Stimulated activated naive CD8-positive, alpha-beta T cell treated with anti-CD3 and anti-CD28 coated beads, Interleukin-15, amount 100 ng/mL, for 72 hours (primary cell): ENCODE results near the gene RNF181.
"Not testable (repeated sequence)": the region's sequence is repeated elsewhere in the genome, so short reads cannot be mapped to it uniquely, and the experiment has no call there.

Experiments
- ATAC-seq: fragments of 150-1000 bp; cut with Tn5 transposase; 2 replicates; pipeline ENCODE4 v1.10.0; 2021; ENCODE audit warnings: mild to moderate bottlenecking, moderate library complexity
- DNase-seq, 2 donors: peaks; one replicate each; pipeline ENCODE4 v3.0.0; 2021 to 2022
- H3K27ac Mint-ChIP-seq, 2 donors: one replicate each; pipeline ENCODE4 v1.8.0; 2022; ENCODE audit warnings: mild to moderate bottlenecking in 2 of 2, mixed read lengths in 2 of 2, moderate library complexity in 2 of 2
- H3K27me3 Mint-ChIP-seq: one replicate; pipeline ENCODE4 v1.8.0; 2022; ENCODE audit warnings: mixed read lengths
- H3K4me1 Mint-ChIP-seq: one replicate; pipeline ENCODE4 v1.8.0; 2022; ENCODE audit warnings: mild to moderate bottlenecking, mixed read lengths
- H3K4me3 Mint-ChIP-seq, 2 donors: one replicate each; pipeline ENCODE4 v1.8.0; 2022; ENCODE audit warnings: mild to moderate bottlenecking in 2 of 2, mixed read lengths in 2 of 2, moderate library complexity in 1 of 2
- H3K9me3 Mint-ChIP-seq, 2 donors: one replicate each; pipeline ENCODE4 v1.8.0; 2022; ENCODE audit warnings: mixed read lengths in 2 of 2

Gene RNF181

DNA sequence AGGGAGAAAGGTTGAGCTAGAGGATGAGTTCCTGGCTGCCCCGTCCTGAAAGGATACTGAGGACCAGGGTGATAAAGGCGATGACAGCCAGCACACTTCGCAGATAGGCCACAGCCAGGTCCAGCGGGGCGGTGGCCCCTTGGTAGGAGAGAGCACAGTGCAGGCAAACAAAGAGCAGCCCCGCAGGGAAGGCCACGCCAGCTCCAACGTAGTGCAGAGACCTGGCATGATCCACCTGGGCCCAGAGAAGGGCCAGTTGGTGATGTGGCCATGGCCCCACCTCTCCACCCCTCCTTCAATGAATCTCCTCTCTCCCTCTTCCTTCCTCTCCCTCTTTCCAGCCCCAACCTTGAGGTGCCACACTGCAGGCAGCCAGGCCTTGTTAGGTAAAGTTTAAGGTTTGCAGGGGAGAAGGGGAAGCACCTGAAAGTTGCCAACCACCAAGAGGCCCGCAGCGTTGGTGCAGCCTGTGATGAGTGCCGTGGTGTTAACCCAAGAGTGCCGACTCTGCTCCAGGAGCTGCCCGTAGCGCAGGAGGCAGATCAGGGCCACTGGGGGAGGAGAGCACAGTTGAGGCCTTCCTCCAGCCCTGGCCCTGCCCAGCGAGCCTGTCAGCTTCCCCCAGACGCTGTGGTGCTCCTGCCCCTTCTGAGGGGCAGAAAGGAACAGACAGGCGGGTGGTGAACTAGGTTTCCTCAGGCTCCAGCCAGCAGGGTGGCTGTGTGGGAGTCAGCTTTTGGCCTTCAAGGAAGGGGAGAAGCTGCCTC lies 4.1 kb downstream of the RNF181 start:
- H3K27ac Mint-ChIP-seq = peak overlapping the region in 1 of 2 donors; percentile 74
- no peaks in the 10 kb centered on the region for H3K9me3 Mint-ChIP-seq
- H3K4me3 Mint-ChIP-seq = no peak overlapping the region
- ATAC-seq (no peak), DNase-seq (no peak)
- H3K4me1 Mint-ChIP-seq = peaks cover 75% of the 10 kb centered on the region
- H3K27me3 Mint-ChIP-seq = no peaks in the 10 kb centered on the region

DNA sequence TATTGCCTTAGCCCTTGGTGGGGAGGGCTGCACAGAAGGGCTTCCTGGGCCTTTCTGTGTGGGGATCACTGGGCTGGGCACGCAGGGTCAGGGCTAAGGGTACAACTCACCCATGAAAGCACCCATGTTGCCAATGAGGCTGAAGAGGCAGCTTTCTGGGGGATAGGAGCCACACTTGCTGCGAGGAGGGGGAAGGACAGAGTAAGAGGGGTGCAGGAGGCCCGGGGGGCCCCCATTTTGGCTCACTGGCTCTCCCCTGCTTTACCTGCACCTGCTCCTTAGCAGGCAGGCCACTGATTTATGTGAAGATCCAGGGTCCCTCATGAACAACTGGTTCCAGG lies 4.7 kb downstream of the RNF181 start:
- DNase-seq = no peak
- H3K4me1 Mint-ChIP-seq = peaks cover 73% of the 10 kb centered on the region
- H3K9me3 Mint-ChIP-seq = no peaks in the 10 kb centered on the region
- H3K27me3 Mint-ChIP-seq = no peaks in the 10 kb centered on the region
- no peak overlapping the region for H3K4me3 Mint-ChIP-seq
- peak overlapping the region in 1 of 2 donors; percentile 48 for H3K27ac Mint-ChIP-seq
- no peak for ATAC-seq

DNA sequence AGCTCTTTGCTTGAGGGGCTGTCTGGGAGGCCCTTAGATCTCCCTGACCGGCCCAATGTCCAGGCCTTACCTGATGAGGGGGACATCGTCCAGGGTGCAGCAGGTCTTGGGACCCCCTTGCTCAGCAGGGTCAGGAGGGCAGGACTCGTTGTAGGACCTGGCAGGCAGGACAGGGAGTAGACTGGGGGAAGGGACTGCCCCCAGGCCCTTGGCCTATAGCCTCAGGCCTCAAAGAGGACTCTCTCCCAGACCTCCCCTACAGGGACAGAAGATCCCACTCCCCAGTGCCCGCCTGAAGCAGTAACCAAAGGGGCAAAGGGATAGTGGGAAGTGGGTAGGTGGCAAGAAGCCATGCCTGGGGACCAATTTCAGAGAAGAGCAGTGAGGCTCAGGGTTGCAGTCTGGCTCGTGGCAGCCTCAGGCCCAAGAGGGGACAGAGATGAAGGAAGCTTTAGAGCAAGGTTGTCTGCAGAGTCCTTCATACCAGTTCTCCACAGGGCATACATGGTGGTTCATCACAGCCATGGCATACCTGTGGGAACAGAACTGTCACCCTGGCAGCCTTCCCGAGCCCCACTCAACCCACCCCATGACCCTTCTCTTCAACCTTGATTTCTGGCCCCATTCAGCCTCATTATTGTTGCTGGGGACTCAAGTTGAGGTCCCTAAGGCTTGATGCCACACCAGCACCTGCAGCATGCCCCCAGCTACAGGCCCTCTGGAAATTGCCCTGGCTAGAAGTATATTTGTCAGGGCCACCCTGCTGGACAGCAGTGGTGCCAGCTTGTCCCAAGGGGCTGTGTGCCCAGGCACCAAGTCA lies 5.6 kb downstream of the RNF181 start:
- no peaks in the 10 kb centered on the region for H3K9me3 Mint-ChIP-seq

DNA sequence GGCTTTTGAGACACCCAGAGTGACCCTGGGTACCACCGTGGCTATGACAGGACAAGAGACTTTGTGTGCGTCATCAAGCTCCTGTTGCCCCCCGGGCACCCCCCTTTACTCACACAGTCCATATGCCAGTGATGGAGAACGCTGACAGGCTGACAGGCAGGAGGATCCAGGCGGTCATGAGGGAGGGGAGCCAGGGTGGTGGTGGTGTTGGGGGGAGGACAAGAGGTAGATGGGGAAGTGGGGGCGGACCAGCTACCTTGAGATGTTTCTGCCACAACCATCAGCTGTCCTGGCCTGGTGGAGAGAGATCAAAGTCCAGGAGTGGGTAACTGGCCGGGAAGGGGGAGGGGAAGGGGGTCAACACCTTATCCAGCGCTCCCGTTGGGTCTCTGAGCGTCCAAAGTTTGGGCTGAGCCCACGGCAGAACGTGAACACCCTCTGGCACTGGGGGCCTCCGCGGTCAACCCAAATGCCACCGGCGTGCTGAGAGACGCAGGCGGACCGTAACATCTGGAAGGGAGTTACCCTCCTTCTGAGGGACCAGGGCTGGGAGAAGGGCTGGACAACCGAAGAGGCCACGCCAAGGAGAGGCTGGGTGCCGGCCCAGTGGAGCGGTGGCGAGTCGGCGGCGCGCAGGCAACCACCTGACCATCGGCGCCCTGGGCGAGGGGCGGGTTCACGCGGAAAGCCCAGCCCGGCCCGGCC lies 6.4 kb downstream of the RNF181 start:
- Mint-ChIP-seq H3K9me3 (no peaks in the 10 kb centered on the region), H3K27me3 (no peaks in the 10 kb centered on the region), H3K27ac (peak overlapping the region; percentile 46 to 87), H3K4me3 (peak overlapping the region; percentile 81 to 88), H3K4me1 (peaks cover 59% of the 10 kb centered on the region)
- no peak for DNase-seq
- ATAC-seq = peak; percentile 27

More for the DNA sequence above, 5.6 kb downstream of the RNF181 start:
- peak overlapping the region; percentile 81 to 88 for H3K4me3 Mint-ChIP-seq
- ATAC-seq (no peak), DNase-seq (no peak)
- peak overlapping the region in 1 of 2 donors; percentile 87 for H3K27ac Mint-ChIP-seq
- no peaks in the 10 kb centered on the region for H3K27me3 Mint-ChIP-seq
- peaks cover 66% of the 10 kb centered on the region for H3K4me1 Mint-ChIP-seq

DNA sequence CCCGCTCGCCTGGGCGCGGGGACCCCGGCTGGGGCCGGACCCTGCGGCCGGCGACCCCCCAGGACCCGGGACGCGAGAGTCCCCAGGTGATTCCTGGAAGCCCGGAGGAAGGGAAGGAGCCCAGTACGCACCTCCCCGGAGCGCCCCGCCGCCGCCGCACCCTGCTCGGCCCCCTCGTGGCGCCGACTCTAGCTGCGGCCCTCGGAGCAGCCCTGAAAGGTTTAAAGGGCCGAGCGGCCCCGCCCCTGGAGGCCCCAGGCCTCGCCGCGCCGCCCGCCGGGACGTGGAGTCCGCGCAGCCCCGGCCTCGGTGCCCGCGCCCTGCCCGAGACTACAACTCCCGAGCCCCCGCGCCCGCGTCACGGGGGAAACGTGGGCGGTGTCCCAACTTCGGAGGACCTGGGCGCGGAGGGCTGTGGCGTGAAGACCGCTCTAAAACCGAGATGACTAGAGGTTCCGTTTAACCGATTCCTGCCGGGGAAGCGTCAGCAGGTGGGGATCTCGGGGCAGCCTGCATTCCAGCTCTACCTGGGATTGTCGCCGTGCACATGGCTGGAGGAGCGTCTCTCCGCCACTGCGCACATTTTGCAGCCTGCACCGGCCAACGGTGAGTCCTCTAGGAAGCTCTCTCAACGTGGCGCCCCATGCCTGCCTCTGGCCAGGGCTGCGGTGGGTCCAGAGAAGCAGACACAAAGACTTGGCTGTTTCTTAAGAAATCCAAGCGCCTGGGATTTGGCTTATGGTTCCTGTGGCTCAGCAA lies 7.1 kb downstream of the RNF181 start, which contains the start of gene TMEM150A:
Gene TMEM150A, minus strand, starts transcription at position 223 of the 759 bp plus-strand sequence. CDS start 750 bp downstream, outside the sequence.
- peak; percentile 86 to 87 for DNase-seq
- H3K27me3 Mint-ChIP-seq = no peaks in the 10 kb centered on the region
- H3K27ac Mint-ChIP-seq = peak within 1 kb of the TSS; percentile 70 to 87

DNA sequence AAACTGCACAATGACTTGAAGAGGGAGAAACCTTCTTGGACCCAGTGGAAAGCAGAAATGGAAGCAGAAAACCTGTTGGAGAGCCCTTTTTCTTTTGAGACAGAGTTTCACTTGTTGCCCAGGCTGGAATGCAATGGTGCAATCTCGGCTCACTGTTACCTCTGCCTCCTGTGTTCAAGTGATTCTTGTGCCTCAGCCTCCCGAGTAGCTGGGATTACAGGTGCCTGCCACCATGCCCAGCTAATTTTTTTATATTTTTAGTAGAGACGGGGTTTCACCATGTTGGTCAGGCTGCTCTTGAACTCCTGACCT lies 8.5 kb downstream of the RNF181 start:
- not testable (repeated sequence) for H3K9me3 Mint-ChIP-seq, H3K27ac Mint-ChIP-seq, ATAC-seq, H3K27me3 Mint-ChIP-seq, DNase-seq
- Mint-ChIP-seq H3K4me1 (peaks cover 55% of the 10 kb centered on the region), H3K4me3 (peak overlapping the region; percentile 85 to 92)

More for the DNA sequence above, 7.1 kb downstream of the RNF181 start, which contains the start of gene TMEM150A:
- Mint-ChIP-seq H3K4me1 (peaks cover 52% of the 10 kb centered on the region), H3K4me3 (peak within 1 kb of the TSS; percentile 88 to 92), H3K9me3 (no peaks in the 10 kb centered on the region)
- ATAC-seq = peak; percentile 95

DNA sequence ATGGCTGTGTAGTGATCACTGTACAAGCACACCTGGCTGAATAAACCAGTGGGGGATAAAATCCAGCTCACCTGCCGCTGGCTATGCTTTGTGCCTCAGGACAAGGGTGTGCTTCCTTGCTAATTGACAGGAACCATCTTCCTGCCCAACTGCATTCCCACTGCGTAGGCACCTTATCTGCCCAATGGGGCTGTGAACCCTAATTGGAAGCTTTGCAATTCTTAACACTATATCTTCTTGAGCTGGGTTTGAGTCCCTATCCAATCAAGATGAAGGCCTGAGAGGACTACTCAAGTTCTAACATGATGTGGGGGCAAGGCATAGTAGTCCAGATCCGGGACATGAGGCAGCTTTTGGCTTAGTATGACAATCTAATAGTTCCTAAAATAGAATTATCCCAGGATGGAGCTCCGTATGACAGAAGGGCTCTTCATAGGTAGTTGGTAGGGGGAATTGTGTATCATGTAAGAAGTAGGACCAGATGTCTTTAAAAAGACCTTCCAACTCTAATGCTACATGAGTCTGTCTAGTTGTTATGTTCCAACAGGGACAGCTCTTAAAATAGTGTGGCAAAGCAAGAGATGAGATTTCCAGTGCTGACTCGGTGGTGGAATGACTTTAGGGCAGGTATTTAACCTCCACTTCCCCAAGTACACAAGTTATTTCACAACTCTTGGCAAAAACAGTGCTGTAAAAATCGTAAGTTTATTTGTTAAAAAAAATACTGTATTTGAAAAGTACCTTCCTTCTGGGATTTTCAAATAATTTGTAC lies 9.2 kb downstream of the RNF181 start:
- no peak overlapping the region for H3K4me3 Mint-ChIP-seq
- H3K4me1 Mint-ChIP-seq = peaks cover 53% of the 10 kb centered on the region
- ATAC-seq (no peak), DNase-seq (no peak)
- H3K27ac Mint-ChIP-seq = no peak overlapping the region
- H3K9me3 Mint-ChIP-seq = no peaks in the 10 kb centered on the region
- no peaks in the 10 kb centered on the region for H3K27me3 Mint-ChIP-seq

DNA sequence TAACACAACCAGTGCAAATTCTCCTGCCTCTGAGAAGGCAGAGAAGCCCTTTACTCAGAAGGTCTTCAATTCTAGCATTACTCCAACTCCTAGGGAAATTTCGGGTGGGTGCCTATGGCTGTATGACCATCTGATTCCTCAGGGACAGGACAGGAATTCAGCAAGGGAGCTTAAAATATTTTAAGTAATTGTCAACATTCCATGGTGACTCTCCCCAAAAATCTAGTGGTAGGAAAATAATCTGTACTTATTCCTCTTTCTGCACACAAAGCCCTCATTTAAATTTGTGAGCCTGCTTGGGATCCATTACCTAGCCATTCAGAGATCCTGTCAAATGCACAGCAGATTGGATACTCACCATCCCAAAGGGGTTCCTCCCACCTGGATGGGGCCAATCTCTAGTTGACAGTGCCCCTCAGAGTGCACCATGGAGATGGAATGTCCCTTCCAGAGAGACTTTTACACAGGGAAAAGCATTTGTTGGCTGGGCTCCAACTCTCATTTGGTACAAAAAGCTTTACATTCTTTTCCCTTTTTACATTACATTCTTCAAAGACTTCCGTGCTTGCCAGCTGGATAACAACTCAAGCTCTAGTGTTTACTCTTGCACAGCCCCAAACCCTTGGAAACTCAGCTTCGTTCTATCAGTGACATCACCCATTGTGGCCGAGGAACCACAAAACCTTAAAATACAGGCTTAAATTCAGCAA lies 10.0 kb downstream of the RNF181 start:
- DNase-seq (no peak), ATAC-seq (no peak)
- Mint-ChIP-seq H3K27me3 (no peaks in the 10 kb centered on the region), H3K4me3 (no peak overlapping the region), H3K4me1 (peaks cover 54% of the 10 kb centered on the region), H3K9me3 (no peaks in the 10 kb centered on the region), H3K27ac (no peak overlapping the region)

DNA sequence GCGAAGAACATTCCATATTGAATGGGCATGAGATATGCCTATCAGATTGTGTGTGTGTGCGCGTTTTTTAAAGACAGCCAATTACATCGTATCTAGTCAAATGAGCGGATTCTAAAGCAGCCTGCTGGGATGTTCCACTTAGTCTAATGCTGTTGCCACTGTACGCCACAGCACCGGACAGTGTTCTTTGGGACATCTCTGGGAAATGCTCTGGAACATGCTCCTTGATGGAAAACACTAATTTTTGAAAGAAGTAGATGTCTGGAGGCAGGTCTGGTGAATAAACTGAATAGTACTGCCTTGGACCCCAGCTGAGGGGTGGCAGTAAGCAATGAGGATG lies 10.5 kb downstream of the RNF181 start:
- Mint-ChIP-seq H3K4me3 (no peak overlapping the region), H3K27ac (no peak overlapping the region), H3K9me3 (no peaks in the 10 kb centered on the region), H3K4me1 (peaks cover 53% of the 10 kb centered on the region), H3K27me3 (no peaks in the 10 kb centered on the region)
- ATAC-seq (no peak), DNase-seq (no peak)

DNA sequence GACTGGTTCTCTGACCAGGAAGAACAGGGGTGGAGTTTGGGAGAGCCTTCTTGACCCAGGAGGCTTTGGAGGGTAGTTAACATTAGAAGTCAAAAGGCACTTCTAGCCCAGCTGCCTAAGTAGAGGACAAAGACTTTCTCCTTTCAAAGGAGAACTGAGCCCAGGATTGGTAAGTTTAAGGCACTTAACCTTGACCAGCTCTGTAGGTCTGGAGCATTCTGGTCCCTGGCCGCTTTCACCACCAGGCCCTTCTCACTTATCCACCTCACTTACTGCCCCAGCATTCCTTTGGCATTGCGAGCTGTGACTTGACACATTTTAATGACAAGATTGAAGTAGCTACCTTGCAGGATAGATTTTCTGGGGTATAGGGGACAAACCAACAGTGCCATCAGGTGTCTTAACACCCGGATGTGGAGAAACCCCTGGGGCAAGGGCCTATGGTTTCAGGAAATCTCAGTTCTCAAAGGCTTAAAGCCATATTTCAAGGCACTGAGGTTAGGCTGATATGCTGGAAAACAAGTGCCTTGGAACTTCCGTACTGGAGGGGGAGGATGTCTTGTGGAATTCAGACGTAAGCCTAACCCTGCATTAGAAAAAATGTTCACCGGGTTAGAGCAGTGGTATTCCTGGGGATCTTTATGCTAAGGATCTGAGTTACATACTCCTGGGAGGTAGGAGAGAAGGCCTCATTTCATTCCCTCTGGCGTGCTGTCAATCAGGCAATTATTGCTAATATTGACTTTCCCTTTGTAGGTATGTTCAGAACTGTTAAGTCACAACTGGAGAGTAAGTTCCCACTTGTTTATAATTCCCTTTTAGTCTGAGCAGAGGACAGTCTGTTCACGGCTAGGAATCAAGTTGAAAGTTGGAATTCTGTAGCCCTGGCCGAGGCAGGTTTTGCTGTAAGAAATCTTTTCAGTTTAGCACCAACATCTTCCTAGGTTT lies 12.0 kb downstream of the RNF181 start:
- Mint-ChIP-seq H3K27me3 (no peaks in the 10 kb centered on the region), H3K9me3 (no peaks in the 10 kb centered on the region), H3K4me3 (peak overlapping the region in 1 of 2 donors; percentile 22), H3K4me1 (peaks cover 43% of the 10 kb centered on the region), H3K27ac (peak overlapping the region in 1 of 2 donors; percentile 69)
- ATAC-seq (no peak), DNase-seq (no peak)

DNA sequence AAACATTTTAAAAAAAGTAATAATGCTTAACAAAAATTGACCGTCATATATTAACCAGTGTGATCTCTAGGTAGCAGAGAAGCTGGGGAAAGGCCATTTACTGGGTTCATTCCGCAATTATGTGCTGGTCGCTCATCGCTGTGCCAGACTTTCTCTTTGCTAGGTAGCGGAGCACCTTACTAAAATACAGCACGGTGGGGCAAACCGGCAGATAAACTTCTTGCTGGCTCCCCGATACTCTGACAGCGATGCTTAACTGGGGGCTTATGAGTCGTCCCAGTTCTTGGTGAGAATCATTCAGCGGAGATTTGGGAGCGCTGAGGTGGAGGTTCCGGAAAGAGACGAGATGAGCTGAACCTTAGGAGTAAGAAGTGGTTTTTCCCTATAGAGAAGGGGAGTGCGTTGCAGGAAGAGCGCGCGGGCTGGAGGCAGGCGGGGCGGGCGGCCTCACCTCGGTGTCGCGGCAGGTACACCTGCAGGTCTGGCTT lies 15.7 kb downstream of the RNF181 start:
- ATAC-seq (no peak), DNase-seq (peak in 1 of 2 donors; percentile 16)

DNA sequence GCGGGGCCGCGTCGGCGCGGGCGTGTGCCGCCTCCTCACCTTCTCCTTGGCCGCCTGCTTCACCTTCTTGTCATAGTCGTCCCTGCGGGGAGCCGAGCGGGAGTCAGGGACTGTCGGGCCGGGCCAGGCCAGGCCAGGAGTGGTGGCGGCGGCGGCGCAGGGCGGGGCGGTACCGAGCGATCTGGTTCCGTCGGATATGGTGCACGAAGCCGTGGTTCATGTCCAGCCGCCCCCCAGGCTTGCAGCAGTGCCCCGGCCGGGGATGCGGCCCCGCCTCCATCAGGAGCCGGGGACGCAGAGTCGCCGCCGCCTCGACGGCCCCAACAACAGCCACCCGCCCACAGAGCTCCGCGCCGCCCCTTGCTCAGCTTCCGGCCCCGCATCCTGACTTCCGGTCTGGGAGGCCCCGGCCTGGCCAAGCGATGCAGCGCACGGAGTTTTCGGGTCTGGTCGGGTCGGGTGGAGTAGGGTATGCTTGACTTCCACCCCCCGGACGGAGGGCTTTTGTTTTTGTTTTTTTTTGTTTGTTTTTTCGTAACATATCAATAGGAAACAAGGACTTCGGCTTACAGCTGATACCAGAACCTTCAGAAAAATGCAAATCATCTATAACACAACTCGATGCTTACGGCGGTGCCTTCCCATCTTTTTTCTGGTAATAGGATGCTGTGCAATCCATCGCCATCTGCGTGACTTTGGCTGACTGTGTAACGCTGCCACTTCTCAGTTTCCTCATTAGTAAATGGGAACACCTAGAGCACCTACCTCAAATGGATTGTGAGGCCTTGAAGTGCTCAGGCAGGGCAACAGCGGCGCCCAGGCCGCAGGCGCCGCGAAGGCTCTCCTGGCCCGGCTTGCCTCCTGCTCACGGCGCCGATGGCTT lies 16.4 kb downstream of the RNF181 start, which contains the start of gene C2orf68:
Gene C2orf68, minus strand, starts transcription at position 362 of the 883 bp plus-strand sequence. Its CDS starts 82 bp downstream, at position 280.
- Mint-ChIP-seq H3K27me3 (no peaks in the 10 kb centered on the region), H3K27ac (peak within 1 kb of the TSS; percentile 98 to 99), H3K4me1 (peaks cover 45% of the 10 kb centered on the region), H3K9me3 (no peaks in the 10 kb centered on the region), H3K4me3 (peak within 1 kb of the TSS; percentile 90 to 100)
- DNase-seq (peak; percentile 83 to 92), ATAC-seq (peak; percentile 88)

More for the DNA sequence above, 15.7 kb downstream of the RNF181 start:
- no peaks in the 10 kb centered on the region for H3K9me3 Mint-ChIP-seq
- peaks cover 45% of the 10 kb centered on the region for H3K4me1 Mint-ChIP-seq
- peak overlapping the region; percentile 98 to 99 for H3K27ac Mint-ChIP-seq
- H3K27me3 Mint-ChIP-seq = no peaks in the 10 kb centered on the region
- H3K4me3 Mint-ChIP-seq = peak overlapping the region; percentile 90 to 100
